D721Med (cell line): ENCODE results near the gene SAMD9.

Experiments
- DNase-seq: peaks from one replicate; pipeline ENCODE4 v3.0.0; 2011; ENCODE audit warnings: low spot score; ENCODE audit not compliant: insufficient read length
- FAIRE-seq: peaks from 2 replicates; lab custom pipeline; 2011; peaks lifted over from hg19 to GRCh38; lab: Jason Lieb, UNC
- TF ChIP-seq, protein P1 (sequence below): IDR thresholded peaks from 2 replicates; pipeline ENCODE4 v1.5.1; 2012; ENCODE audit warnings: mild to moderate bottlenecking, control low read depth; ENCODE audit not compliant: insufficient read depth; ENCODE audit errors: missing control alignments

Gene SAMD9

GRCh38 chr7:93053209-93053948 lies 64.4 kb downstream of the SAMD9 start:
- FAIRE-seq (no peak), DNase-seq (no peak)
- TF ChIP-seq, protein P1, sequence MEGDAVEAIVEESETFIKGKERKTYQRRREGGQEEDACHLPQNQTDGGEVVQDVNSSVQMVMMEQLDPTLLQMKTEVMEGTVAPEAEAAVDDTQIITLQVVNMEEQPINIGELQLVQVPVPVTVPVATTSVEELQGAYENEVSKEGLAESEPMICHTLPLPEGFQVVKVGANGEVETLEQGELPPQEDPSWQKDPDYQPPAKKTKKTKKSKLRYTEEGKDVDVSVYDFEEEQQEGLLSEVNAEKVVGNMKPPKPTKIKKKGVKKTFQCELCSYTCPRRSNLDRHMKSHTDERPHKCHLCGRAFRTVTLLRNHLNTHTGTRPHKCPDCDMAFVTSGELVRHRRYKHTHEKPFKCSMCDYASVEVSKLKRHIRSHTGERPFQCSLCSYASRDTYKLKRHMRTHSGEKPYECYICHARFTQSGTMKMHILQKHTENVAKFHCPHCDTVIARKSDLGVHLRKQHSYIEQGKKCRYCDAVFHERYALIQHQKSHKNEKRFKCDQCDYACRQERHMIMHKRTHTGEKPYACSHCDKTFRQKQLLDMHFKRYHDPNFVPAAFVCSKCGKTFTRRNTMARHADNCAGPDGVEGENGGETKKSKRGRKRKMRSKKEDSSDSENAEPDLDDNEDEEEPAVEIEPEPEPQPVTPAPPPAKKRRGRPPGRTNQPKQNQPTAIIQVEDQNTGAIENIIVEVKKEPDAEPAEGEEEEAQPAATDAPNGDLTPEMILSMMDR, result no peak

DNA sequence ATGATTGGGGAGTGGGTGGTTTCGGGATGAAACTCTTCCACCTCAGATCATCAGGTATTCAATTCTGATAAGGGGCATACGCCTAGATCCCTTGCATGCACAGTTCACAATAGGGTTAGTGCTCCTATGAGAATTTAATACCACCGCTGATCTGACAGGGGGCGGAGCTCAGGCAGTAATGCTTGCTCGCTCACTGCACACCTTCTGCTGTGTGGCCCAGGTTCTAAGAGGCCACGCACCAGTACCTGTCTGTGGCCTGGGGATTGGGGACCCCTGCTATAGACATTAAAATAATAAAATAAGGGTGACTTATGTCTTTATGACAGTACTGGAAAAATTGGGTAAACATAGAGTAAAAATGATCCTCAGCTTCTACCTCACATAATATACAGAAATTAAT lies 66.1 kb downstream of the SAMD9 start:
- no peak for DNase-seq
- TF ChIP-seq, protein P1, result no peak
- no peak for FAIRE-seq
